ENCODE data around the gene NARF.

NARF gene

DNA sequence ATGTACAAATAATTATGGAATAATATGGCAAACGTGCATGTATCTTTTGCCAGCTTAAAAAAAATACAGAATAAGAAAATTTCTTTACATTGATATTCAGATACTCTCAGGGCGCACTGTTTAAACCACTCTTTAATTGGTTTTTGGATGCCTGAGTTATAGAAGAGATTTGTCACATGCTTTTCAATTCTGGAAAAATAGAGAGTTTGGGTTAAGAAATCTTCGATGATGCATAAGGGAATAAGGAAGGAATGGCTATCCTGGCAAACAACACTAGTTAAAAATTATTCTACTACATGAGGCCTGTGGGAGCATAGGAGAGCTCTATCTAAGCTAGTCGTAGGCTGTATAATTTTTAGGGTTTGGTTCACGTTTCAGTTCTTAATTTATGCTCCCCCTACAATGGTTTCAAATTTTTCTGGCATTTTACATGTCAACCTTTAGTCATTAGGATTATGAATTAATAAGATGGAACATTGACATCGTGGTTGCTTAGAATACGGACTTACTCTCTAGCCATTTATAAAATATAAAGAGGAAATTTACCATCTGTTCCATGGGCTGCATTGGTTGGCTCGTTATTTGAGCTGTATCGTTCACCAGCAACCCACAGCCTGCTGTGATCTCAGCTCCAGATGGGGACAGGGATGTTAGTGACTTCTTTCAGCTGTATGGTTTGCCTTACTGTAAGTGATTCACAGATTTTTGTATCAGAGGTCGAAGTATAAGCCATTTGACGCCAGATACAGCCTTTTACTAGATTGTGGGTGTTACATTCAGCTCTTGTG is 15.9 kb downstream of the NARF start:
- DNase-seq (ENCODE audit: low read depth in 2 of 2), result no peak

DNA sequence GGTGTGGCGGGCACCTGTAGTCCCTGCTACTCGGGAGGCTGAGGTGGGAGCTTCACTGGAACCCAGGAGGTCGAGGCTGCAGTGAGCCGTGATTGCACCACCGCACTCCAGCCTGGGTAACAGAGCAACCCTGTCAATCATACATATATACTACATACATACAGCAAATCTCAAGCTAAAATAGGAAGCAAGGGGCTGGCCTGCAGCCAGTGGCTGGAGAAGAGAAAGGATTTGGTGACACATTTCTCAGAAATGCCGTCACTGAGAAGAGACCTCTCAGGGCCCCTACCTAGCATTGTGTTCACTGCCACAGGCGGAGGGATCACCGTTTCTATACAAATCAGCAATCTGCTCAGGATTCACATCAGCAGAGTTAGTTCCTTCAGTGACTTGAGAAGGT is 16.9 kb downstream of the NARF start:
- no peak for DNase-seq (ENCODE audit: low read depth in 2 of 2)

DNA sequence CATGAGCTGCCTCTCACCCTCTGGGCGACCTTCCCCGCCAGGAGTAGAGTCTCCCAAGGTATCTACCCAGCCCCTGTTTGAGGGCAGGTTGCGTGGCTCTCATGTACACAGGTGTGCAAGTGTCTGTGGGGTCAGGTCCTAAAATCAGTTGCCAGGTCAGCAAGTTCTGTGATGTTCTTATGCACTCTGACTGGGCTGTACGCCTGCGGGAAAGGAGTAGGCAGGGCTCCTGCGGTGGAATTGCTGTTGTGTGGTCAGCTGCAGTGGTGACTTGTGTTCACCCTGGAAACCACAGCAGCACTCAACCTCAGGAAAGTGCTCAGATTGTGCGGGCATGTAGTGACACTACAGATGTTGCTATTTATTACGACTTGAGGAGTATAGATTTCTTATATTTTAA is 19.4 kb downstream of the NARF start:
- DNase-seq (ENCODE audit: low read depth in 2 of 2), result no peak

DNA sequence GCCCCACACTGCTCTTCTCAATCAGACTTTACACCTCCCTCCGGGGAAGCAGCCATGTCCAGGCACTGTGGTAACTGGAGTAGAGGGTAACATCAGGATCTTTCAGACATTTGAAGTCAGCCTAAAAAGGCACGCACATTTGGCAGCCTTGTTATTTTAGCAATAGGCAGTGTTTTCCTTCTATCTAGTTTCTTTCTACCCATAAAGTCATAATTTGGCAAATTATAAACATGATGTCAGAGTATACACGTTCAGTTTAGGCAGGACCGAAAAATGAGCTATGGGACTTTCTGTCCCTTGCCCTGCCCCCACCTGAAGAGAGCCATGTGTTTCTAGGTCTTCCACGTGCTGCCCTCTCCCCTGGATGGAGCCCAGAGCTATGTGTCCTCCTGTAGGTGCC is 21.1 kb downstream of the NARF start:
- DNase-seq (ENCODE audit: low read depth in 2 of 2), result no peak

DNA sequence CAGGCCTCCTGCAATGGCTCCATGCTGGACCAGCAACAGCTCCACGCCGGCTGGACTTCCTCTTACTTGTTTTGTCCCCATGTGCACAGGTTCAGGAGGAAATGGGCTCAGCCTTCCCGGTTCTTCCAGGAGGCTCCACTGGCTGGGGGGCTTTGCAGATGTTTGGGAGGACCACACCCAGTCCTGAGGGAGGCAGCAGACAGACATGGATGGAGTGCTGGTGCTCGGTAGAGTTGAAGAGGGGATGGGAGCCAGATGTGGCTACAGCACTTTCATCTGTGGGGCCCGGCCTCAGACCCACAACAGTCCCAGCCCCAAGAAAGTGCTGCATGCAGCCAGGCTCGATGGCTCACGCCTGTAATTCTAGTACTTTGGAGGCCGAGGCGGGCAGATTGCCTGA is 21.8 kb downstream of the NARF start:
- DNase-seq (ENCODE audit: low read depth in 2 of 2), result no peak

DNA sequence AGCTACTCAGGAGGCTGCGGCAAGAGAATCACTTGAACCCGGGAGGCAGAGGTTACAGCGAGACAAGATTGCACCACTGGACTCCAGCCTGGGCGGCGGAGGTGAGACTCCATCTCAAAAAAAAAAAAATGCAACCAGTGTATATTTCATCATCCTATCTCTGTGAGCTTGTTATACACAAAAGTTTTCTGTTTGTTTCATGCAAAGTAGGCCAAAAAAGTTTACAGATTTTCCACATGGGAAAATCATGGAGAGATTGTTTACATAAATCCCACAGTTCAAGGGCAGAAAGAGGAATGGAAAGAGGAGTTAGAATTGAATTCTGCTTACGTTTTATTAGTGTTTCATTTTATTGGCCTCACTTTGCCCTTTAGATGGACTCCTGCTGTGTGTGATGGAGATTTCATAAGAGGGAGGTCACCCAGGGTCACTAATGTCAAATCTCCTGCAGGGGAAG is 24.7 kb downstream of the NARF start:
- no peak for DNase-seq (ENCODE audit: low read depth in 2 of 2)

DNA sequence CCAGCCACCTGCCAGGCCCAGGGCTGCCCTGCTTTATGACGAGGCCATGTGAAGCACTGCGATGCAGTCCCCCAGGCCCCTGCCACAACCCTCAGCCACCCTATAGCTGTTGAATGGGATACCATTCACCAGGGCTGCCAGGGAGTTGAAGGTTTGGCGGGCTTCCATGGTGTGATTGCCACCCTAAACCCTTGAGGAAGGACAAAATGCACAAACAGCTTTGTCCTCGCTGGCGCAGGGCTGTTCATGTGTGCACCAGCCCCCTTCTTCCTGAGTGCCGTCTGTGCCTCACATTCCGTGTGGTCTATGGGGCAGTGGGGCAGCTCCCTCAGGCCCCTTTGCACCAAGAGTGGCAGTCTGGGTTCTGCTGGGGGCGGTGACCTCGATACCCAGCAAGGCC is 25.3 kb downstream of the NARF start:
- no peak for DNase-seq (ENCODE audit: low read depth in 2 of 2)

DNA sequence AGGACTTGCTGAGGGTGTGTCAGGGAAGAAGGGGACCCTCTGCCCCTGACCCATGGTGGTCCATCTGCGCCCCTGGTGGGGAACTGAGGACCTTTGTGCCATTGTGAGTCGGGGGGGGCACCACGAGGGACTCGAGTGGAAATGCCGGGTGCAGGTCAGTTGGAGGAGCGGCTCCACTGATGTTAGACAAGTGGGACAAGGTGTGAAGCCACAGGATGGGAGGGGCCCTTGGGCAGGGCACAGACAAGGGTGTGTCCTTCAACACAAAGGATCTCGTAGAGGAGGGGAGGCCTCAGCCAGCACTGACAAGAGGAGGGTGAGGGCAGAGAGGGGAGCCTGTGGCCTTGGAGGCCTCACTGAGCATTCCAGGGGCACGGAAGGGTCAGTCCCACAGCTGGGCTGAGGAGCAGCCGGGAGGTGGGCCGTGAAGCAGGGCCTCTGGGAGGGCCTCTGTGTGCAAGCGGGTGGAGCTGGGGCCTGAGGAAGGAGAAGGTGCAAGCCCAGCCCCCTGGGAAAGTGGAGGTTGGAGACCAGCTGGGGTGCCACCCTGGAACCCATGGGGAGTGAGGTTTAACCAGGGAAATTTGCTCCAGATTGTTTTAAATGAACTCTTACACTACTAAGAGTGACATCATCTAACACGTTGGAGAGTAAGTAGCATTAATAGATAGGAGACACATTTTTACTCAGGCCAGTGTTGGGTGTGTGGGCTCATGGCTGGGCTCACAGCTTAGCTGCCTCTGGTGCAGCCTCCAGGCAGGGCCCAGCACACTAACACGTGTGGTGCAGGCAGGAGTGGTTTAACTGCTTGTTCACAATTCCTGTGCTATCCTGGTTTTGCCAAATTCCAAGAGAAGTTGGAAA is 27.9 kb downstream of the NARF start:
- DNase-seq (ENCODE audit: low read depth in 2 of 2), result no peak

DNA sequence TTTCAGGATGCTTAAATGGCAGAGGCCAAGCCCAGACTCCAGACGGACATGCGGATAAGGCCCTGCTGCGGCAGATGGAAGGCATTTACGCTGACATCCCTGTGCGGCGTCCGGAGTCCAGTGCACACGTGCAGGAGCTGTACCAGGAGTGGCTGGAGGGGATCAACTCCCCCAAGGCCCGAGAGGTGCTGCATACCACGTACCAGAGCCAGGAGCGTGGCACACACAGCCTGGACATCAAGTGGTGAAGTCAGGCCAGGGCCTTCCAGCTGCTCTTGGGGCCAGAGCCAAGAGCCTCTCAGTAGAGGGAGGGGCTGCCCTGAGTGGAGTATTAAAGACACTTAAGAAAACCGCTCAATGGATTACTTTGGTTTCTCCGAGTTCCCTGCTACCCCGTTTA is 29.4 kb downstream of the NARF start:
- no peak for DNase-seq (ENCODE audit: low read depth in 2 of 2)

DNA sequence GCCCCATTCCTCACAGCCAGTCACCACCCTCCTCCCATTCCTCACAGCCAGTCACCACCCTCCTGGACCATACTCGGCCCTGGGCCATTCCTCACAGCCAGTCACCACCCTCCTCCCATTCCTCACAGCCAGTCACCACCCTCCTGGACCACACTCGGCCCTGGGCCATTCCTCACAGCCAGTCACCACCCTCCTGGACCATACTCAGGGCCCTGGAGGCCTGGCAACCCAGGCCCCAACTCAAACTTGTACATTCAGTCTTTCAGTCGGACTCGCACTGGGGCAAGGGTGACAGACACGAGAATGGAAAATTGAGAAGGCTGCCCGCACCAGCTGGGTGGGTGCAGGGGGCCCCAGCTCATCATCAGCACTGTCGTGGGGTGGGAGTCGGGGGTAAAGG is 30.6 kb downstream of the NARF start:
- DNase-seq (ENCODE audit: low read depth in 2 of 2), result no peak

DNA sequence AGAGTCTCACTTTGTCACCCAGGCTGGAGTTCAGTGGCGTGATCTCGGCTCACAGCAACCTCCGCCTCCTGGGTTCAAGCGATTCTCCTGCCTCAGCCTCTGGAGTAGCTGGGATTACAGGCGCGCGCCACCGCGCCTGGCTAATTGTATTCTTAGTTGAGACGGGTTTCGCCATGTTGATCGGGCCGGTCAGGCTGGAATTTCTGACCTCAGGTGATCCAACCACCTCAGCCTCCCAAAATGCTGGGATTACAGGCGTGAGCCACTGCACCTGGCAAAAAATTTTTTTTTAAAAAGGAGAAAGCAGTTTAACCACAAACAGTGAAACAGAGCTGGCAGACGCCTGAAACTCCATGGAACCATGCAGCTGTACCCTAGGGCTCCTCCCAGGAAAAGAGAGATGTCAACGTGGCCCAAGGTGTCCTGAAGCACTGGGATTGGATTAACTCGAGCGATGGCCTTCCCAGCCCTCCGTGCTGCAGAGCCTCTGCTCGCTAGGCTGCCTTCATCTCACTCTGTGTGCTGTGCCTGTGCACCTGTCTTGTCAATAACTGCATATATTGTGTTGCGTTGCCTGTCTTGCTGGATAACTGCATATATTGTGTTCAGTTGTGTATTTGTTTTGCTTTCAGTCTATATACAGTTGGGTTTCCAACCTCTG is 31.4 kb downstream of the NARF start:
- no peak for DNase-seq (ENCODE audit: low read depth in 2 of 2)

DNA sequence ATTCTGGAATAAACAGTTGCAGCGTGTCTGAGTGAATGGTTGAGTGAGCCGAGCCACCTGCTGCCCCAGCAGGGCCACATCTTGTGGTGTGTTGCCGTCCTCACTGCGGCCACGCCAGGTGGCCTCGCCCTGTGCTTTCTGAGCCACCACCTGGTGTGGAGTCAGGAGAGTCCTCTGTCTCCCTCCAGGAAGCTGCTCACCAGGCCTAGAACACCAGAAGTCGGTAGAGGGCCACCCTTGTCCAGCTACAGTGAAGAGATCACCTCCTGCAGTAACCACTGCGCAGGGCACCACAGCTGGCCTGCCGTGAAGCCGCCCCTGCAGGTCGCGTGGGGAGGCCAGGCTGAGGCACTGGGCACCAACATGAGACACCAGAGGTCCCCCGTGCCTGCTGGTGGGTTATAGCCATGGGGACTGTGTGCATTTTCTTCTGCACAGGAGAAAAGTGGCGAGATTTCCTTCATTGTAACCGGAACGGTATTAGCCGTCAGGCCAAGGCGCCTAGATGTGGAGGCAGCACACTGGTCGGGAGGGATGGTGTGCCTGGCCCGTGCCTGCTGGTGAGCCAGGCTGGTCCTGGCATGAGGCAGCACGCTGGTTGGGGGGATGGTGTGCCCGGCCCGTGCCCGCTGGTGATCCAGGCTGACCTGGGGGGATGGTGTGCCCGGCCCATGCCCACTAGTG is 32.1 kb downstream of the NARF start:
- no peak for DNase-seq (ENCODE audit: low read depth in 2 of 2)

DNA sequence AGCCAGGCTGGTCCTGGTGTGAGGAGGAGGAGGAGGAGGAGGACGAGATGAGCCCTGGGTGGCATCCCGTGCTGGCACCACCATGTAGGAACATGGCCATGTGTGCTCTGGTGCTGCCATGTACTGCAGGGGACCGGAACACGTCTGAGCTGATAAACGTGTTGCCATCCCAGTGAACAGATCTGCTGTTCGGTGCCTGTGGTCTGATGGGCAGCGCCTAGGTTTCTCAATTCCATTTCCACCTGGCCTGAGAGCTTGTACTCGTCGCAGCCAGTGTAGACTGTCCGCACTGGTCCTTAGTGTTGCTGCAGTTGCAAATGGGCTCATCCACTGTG is 32.6 kb downstream of the NARF start:
- no peak for DNase-seq (ENCODE audit: low read depth in 2 of 2)

DNA sequence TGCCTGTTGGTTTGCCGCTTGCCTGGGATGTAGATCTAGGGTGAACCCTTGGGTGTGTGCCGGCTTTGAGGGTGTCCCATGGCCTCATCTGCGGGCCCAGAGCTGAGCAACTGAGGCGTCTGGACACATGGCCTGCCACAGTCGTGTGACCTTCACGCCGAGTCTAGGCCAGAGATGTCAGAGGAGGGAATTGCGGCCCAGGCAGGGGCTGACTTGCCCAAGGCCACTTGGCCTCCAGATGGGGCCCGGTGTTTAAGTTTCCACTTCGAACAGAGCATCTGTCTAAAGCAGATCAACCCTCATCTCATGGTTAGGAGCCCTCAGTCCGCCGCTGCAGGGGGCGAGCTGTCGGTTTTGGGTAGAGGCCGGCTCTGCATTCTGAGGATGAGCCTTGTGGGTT is 33.0 kb downstream of the NARF start:
- no peak for DNase-seq (ENCODE audit: low read depth in 2 of 2)

DNA sequence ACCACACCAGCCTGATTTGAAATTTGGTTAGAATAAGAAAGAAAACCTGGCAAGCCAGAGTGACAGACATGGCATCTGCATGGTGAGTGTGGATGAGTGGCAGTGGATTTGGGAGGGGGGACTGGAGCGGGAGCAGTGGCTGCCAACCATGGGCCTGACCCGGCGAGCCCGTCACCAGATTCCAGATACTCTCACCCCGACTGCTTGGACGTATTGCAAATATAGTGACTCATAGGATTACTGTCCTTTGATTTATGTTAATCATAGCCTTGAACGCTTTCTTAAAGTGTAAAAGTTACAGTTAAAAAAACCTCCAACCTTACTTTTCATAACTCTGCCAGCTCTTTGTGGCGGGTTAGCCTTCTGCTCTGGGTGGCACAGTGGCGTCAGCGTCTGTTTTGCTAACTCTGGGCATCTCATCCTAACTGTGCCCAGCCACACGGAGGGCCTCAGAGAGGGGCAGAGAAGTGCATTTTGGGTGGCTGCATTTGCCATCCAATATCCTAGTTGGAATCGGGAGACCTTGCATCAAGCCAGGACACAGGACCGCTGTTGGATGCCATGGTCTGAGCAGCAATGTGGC is 34.2 kb downstream of the NARF start:
- DNase-seq (ENCODE audit: low read depth in 2 of 2), result no peak

DNA sequence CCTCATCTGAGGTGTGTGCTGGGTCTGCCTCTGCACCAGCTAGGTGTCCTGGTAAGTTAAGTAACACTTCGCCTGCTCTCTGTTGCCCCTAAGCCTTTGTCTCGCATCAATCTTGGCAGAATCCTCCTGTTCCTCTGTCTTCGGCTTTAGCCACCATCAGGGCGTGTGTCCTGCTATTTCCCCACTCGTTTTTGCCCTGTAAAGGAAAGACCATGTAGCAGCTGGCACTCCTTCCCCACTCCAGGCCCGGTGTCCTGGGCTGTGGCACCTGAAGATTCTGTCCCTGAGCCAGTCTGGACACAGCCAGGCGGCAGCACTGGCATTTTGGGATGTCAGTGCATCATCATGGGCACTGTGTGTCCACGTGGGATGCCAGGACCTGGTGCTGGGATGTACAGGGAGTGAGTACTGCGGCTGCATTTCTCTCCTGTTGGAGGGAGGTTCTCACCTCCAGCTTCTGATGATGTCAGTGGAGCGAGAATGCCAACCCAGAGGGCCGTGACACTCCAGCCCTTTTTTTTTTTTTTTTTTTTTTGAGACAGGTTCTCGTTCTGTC is 34.8 kb downstream of the NARF start:
- no peak for DNase-seq (ENCODE audit: low read depth in 2 of 2)

DNA sequence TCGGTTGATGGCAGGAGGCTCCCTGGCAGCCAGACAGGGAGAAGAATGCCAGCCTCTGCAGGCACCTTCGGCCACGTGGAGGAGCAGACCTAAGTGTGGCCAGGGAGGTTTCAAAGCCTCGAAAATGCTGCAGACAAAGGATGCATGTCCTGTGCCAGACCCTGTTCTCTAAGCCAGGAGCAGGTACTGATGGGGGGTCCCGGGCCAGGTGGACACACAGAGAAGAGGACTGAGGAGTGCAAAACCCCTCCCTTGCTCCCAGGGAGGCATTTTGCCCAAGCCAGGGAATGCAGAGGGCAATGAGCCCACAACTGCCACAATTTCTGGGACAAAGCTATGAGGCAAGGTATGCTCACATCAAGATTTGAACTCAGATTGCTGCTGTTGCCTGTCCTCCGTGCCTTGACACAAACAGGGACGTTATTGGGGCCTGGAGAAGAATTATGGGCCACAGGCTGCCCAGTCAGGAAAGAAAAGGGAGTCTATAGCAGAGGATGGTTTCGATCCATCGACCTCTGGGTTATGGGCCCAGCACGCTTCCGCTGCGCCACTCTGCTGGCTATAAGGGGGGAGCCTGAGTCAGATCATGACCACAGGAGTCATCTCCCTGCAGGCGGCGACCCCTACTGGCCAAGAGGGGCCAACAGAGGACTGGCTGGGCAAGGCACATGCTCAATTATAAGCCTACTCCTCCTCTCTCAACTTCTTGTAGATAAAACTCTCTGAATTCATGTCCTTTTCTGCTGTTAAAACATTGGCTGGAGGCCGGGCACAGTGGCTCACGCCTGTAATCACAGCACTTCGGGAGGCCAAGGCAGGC is 35.9 kb downstream of the NARF start:
- peak; percentile 73 to 84 for DNase-seq (ENCODE audit: low read depth in 2 of 2)

DNA sequence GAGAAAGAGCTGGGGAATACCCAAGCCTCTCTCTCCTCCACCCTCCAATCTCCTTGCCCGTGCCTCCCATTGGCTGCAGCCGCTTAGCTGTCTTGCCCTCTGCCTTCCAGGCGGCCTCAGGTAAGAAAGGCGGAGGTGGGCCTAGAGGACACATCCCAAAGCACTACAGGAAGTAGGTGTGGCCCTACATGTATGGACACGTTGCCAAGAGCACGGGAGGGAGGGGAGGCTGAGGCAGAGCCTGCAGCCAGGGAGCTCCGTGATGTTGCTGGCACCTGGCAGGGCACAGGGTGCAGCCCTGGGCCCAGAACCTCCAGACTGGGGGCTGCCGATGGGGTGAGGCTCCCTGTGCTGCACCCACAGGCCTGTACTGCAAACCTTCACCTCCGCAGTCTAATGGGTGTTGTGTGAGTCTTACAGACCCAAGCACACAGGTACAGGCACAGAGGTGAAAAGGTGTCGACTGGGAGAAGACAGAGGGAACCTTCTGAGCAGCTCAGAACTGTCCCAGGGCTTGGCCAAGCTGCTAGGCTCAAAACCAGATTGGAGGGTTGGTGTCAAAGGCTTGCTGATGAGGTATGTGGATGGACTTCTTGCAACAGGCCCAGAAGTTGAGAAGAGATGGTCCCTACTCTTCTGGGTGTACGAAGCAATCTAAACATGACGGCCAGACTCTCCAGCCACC is 37.4 kb downstream of the NARF start:
- no peak for DNase-seq (ENCODE audit: low read depth in 2 of 2)

DNA sequence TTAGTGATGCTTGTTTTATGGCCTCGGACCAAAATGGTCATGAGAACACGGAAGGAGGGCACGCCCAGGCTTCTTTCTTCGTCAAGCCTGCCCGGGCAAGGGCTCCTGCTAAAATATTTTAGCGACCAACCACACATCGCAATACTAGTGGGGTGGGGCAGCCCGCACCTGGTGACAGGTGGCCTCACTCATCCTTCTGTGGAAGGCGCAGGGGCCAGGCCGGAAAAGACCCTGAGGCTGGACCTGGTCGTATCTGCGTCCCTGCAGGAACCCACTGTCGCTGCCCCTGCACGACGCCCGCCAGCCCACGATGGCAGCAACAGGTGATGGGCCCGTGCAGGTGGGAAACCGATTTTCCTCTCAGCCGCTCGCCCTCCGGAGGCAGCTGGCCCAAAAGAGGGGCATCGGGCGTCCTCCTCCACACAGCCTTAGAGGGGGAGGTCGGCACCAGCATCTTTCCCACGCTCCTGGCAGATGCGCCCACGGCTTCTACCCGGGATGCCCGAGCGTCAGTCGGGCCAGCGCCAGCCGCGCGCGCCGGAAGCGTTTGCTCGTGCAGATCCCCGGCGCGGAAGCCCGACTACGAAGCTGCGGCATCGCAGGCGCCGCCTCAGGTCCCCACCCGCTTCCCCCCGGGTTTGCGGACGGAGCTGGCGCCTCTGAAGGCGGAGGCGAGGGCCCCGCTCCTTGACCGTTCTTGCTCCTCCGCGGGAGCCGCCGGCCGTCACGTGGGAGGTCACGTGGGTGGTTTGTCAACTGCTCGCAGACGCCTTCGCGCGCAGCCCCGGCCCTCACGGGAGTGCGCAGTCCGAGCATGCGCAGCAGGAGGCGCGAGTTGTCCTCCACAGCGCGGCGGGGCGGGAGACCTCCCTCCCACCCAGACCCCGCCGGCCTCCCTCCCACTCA is 38.2 kb downstream of the NARF start:
- peak; percentile 93 for DNase-seq (ENCODE audit: low read depth in 2 of 2)
